GM12878 (cell line): Measurements from ENCODE around the gene MEMO1. TPM values are rescaled to one million over a fixed set of nuclear protein-coding genes. Genes with fewer than 3 reads are reported as not detected.

Experiments used
- MXI1 ChIP-seq: fragments of 150-350 bp; IDR thresholded peaks from 2 replicates; pipeline ENCODE4 v1.6.1; 2011; ENCODE audit warnings: low read depth, mild to moderate bottlenecking, inconsistent platforms, low read length, improper control_type of control experiment
- RB1 ChIP-seq: fragments of 450-650 bp; formaldehyde crosslinking; IDR thresholded peaks from 2 replicates; pipeline ENCODE4 v1.6.1; 2017; ENCODE audit warnings: mild to moderate bottlenecking, borderline replicate concordance
- polyA plus RNA-seq, 11 experiments: library from polyadenylated mRNA; depleted of rRNA in 4 of 11; unstranded in 6 of 11; stranded (reverse) in 5 of 11; fragments of >200 nt; fragmentation: Nextera tagmentation in 4 of 11; fragmentation: Illumina TruSeq in 1 of 11; extraction: Ambion mirVana in 4 of 11; extraction: Trizol in 1 of 11; gene quantifications; 1 replicate in 1 of 11; 2 replicates in 10 of 11; pipeline versions ENCODE4 v1.2.1 to v1.2.3, GENCODE V29; 2011 to 2016; ENCODE audit warnings: inconsistent platforms in 2 of 11, missing spikeins in 2 of 11, low read depth in 1 of 11
- total RNA-seq, 4 experiments: library from RNA; depleted of rRNA in 3 of 4; stranded (reverse); fragments of >200 nt in 3 of 4; fragmentation: Illumina TruSeq in 1 of 4; extraction: Trizol in 1 of 4; gene quantifications; 2 replicates each; pipeline versions ENCODE4 v1.2.1 to v1.2.3, GENCODE V29; 2013 to 2021
- TF ChIP-seq, protein P1 (sequence below): fragments of 450-650 bp; formaldehyde crosslinking; IDR thresholded peaks from 2 replicates; pipeline ENCODE4 v1.4.0; 2020; ENCODE audit warnings: mild to moderate bottlenecking, moderate library complexity
- TF ChIP-seq, protein P2 (sequence below): IDR thresholded peaks from 2 replicates; pipeline ENCODE4 v1.6.1; 2012; ENCODE audit warnings: improper control_type of control experiment, low read depth, low read length; ENCODE audit not compliant: insufficient replicate concordance

Gene MEMO1
- total and polyA plus RNA-seq, 10 of the 15 experiments (the other 5 are each of a cell fraction or from before 2014, with no cell fraction given), result 39.8 to 99.1 (median 72.2) TPM

DNA sequence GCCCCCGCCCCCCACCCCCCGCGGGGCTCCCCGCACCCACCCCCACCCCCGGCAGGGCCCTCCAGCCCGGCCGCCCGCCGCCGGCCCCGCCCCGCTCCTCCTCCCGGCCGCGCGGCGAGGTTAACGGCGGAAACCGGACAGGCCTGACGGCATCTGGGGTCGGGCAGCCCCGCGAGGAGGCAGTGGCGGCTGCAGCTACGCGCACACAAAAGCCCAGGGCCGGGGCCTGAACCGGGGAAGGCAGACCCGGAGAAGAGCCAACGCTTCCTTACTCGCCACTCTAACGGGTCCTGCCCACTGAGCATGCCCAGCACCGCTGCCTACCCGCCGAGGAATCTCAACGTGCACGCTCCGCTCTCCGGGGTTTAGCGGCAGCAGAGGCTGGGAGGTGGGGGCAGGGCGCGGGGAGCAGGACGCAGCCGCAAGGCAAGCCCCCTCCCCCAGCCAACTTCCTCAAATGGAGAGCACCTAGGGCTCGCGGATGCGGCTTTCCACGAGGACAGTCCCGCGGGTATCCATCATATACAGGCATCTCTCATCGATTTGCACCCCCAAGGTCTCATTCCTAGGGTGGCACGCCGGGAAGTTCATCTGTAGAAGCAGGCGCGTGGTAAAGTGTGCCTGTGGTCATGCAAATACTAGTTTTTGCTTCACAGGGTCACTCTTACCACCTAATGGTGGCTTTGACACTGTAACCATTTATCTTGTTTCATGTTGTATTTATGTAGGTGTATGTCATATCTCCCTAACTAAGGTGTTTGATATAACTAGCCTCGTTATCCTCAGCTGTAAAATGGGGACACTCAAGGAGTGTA is at the start of gene MEMO1 (continued):
- TF ChIP-seq, protein P1, sequence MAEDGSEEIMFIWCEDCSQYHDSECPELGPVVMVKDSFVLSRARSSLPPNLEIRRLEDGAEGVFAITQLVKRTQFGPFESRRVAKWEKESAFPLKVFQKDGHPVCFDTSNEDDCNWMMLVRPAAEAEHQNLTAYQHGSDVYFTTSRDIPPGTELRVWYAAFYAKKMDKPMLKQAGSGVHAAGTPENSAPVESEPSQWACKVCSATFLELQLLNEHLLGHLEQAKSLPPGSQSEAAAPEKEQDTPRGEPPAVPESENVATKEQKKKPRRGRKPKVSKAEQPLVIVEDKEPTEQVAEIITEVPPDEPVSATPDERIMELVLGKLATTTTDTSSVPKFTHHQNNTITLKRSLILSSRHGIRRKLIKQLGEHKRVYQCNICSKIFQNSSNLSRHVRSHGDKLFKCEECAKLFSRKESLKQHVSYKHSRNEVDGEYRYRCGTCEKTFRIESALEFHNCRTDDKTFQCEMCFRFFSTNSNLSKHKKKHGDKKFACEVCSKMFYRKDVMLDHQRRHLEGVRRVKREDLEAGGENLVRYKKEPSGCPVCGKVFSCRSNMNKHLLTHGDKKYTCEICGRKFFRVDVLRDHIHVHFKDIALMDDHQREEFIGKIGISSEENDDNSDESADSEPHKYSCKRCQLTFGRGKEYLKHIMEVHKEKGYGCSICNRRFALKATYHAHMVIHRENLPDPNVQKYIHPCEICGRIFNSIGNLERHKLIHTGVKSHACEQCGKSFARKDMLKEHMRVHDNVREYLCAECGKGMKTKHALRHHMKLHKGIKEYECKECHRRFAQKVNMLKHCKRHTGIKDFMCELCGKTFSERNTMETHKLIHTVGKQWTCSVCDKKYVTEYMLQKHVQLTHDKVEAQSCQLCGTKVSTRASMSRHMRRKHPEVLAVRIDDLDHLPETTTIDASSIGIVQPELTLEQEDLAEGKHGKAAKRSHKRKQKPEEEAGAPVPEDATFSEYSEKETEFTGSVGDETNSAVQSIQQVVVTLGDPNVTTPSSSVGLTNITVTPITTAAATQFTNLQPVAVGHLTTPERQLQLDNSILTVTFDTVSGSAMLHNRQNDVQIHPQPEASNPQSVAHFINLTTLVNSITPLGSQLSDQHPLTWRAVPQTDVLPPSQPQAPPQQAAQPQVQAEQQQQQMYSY (CRISPR knock-in tag), result no peak
- TF ChIP-seq, protein P2, sequence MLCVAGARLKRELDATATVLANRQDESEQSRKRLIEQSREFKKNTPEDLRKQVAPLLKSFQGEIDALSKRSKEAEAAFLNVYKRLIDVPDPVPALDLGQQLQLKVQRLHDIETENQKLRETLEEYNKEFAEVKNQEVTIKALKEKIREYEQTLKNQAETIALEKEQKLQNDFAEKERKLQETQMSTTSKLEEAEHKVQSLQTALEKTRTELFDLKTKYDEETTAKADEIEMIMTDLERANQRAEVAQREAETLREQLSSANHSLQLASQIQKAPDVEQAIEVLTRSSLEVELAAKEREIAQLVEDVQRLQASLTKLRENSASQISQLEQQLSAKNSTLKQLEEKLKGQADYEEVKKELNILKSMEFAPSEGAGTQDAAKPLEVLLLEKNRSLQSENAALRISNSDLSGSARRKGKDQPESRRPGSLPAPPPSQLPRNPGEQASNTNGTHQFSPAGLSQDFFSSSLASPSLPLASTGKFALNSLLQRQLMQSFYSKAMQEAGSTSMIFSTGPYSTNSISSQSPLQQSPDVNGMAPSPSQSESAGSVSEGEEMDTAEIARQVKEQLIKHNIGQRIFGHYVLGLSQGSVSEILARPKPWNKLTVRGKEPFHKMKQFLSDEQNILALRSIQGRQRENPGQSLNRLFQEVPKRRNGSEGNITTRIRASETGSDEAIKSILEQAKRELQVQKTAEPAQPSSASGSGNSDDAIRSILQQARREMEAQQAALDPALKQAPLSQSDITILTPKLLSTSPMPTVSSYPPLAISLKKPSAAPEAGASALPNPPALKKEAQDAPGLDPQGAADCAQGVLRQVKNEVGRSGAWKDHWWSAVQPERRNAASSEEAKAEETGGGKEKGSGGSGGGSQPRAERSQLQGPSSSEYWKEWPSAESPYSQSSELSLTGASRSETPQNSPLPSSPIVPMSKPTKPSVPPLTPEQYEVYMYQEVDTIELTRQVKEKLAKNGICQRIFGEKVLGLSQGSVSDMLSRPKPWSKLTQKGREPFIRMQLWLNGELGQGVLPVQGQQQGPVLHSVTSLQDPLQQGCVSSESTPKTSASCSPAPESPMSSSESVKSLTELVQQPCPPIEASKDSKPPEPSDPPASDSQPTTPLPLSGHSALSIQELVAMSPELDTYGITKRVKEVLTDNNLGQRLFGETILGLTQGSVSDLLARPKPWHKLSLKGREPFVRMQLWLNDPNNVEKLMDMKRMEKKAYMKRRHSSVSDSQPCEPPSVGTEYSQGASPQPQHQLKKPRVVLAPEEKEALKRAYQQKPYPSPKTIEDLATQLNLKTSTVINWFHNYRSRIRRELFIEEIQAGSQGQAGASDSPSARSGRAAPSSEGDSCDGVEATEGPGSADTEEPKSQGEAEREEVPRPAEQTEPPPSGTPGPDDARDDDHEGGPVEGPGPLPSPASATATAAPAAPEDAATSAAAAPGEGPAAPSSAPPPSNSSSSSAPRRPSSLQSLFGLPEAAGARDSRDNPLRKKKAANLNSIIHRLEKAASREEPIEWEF, result no peak
- TF ChIP-seq MXI1, result peak; percentile 92
- peak; percentile 95; the same call in 1 of the 2 replicates for TF ChIP-seq RB1
